H7 (cell line): ENCODE data around the gene TMTC2. TPM values are rescaled to one million over a fixed set of nuclear protein-coding genes. Genes with fewer than 3 reads are reported as not detected.

Source experiments
- DNase-seq: peaks from one replicate; pipeline ENCODE4 v3.0.0; 2012
- H3K27me3 ChIP-seq: 2 replicates; pipeline ENCODE4 v1.6.0; 2011; ENCODE audit warnings: mild to moderate bottlenecking, low read length; ENCODE audit not compliant: control insufficient read depth, insufficient read depth
- H3K36me3 ChIP-seq: replicated peaks from 2 replicates; pipeline ENCODE4 v1.5.1; 2011; ENCODE audit warnings: low read length; ENCODE audit not compliant: control insufficient read depth, insufficient read depth
- H3K4me3 ChIP-seq: 2 replicates; pipeline ENCODE4 v1.5.1; 2011; ENCODE audit warnings: low read depth, mild to moderate bottlenecking, control low read depth, low read length, moderate library complexity; ENCODE audit not compliant: insufficient read depth
- total RNA-seq: library from RNA; depleted of rRNA; stranded (reverse); fragments of >200 nt; shearing (Covaris generic); gene quantifications from 2 replicates; pipeline ENCODE4 v1.2.3, GENCODE V29; 2014

TMTC2 gene
- total RNA-seq, 1 experiment from 2014 or later, result 3.7 TPM

- no peak for DNase-seq
- H3K27me3 ChIP-seq, result no peaks in the 10 kb centered on the region
- no peaks in the 10 kb centered on the region for H3K36me3 ChIP-seq
- H3K4me3 ChIP-seq, result no peak overlapping the region
These were observed 225.7 kb downstream of the TMTC2 start for GRCh38 chr12:82912406-82912805.

- DNase-seq, result no peak
- Histone ChIP-seq H3K36me3 (no peaks in the 10 kb centered on the region), H3K27me3 (no peaks in the 10 kb centered on the region), H3K4me3 (no peak overlapping the region)
These were observed 232.8 kb downstream of the TMTC2 start for GRCh38 chr12:82919388-82920054.

- H3K27me3 ChIP-seq, result no peaks in the 10 kb centered on the region
- H3K36me3 ChIP-seq, result no peaks in the 10 kb centered on the region
- no peak for DNase-seq
- no peak overlapping the region for H3K4me3 ChIP-seq
These were observed 237.2 kb downstream of the TMTC2 start for GRCh38 chr12:82923935-82924334.

GRCh38 chr12:82926630-82927029 lies 239.9 kb downstream of the TMTC2 start:
- no peaks in the 10 kb centered on the region for H3K36me3 ChIP-seq
- H3K4me3 ChIP-seq, result no peak overlapping the region
- no peak for DNase-seq
- H3K27me3 ChIP-seq, result no peaks in the 10 kb centered on the region

- Histone ChIP-seq H3K27me3 (no peaks in the 10 kb centered on the region), H3K4me3 (no peak overlapping the region), H3K36me3 (no peaks in the 10 kb centered on the region)
- DNase-seq, result no peak
These were observed 243.6 kb downstream of the TMTC2 start for GRCh38 chr12:82930301-82930700.

- no peak for DNase-seq
- Histone ChIP-seq H3K27me3 (no peaks in the 10 kb centered on the region), H3K4me3 (no peak overlapping the region), H3K36me3 (no peaks in the 10 kb centered on the region)
These were observed 244.8 kb downstream of the TMTC2 start for GRCh38 chr12:82931349-82932116.

GRCh38 chr12:82937151-82937550 lies 250.4 kb downstream of the TMTC2 start:
- DNase-seq, result no peak
- Histone ChIP-seq H3K27me3 (no peaks in the 10 kb centered on the region), H3K36me3 (no peaks in the 10 kb centered on the region), H3K4me3 (no peak overlapping the region)

GRCh38 chr12:82942521-82942920 lies 255.8 kb downstream of the TMTC2 start:
- Histone ChIP-seq H3K27me3 (no peaks in the 10 kb centered on the region), H3K36me3 (no peaks in the 10 kb centered on the region), H3K4me3 (no peak overlapping the region)
- no peak for DNase-seq

- no peak overlapping the region for H3K4me3 ChIP-seq
- no peak for DNase-seq
- no peaks in the 10 kb centered on the region for H3K27me3 ChIP-seq
- no peaks in the 10 kb centered on the region for H3K36me3 ChIP-seq
These were observed 256.3 kb downstream of the TMTC2 start for GRCh38 chr12:82942991-82943401.

GRCh38 chr12:82948491-82948890 lies 261.8 kb downstream of the TMTC2 start:
- no peak overlapping the region for H3K4me3 ChIP-seq
- DNase-seq, result no peak
- H3K27me3 ChIP-seq, result no peaks in the 10 kb centered on the region

GRCh38 chr12:82950356-82950755 lies 263.6 kb downstream of the TMTC2 start:
- no peaks in the 10 kb centered on the region for H3K36me3 ChIP-seq
- no peak for DNase-seq
- no peak overlapping the region for H3K4me3 ChIP-seq
- H3K27me3 ChIP-seq, result no peaks in the 10 kb centered on the region

More at GRCh38 chr12:82948491-82948890, 261.8 kb downstream of the TMTC2 start:
- H3K36me3 ChIP-seq, result no peaks in the 10 kb centered on the region

GRCh38 chr12:82952946-82953345 lies 266.2 kb downstream of the TMTC2 start:
- Histone ChIP-seq H3K4me3 (no peak overlapping the region), H3K36me3 (no peaks in the 10 kb centered on the region), H3K27me3 (no peaks in the 10 kb centered on the region)
- no peak for DNase-seq

GRCh38 chr12:82953397-82953796 lies 266.7 kb downstream of the TMTC2 start:
- Histone ChIP-seq H3K4me3 (no peak overlapping the region), H3K27me3 (no peaks in the 10 kb centered on the region)

GRCh38 chr12:82954064-82954463 lies 267.4 kb downstream of the TMTC2 start:
- no peak for DNase-seq
- H3K4me3 ChIP-seq, result no peak overlapping the region
- H3K27me3 ChIP-seq, result no peaks in the 10 kb centered on the region
- no peaks in the 10 kb centered on the region for H3K36me3 ChIP-seq

More at GRCh38 chr12:82953397-82953796, 266.7 kb downstream of the TMTC2 start:
- H3K36me3 ChIP-seq, result no peaks in the 10 kb centered on the region
- DNase-seq, result no peak

GRCh38 chr12:82954572-82954971 lies 267.9 kb downstream of the TMTC2 start:
- DNase-seq, result no peak
- Histone ChIP-seq H3K27me3 (no peaks in the 10 kb centered on the region), H3K4me3 (no peak overlapping the region), H3K36me3 (no peaks in the 10 kb centered on the region)
